SKM-1 (cell line): ENCODE measurements around the gene ARIH2.

Experiments used
- DNase-seq: peaks from one replicate; lab custom pipeline; 2025; ENCODE audit not compliant: unreplicated experiment; lab: John Stamatoyannopoulos, UW

ARIH2 gene

GRCh38 chr3:48966876-48967361 lies 48.3 kb downstream of the ARIH2 start:
- DNase-seq: no peak

DNA sequence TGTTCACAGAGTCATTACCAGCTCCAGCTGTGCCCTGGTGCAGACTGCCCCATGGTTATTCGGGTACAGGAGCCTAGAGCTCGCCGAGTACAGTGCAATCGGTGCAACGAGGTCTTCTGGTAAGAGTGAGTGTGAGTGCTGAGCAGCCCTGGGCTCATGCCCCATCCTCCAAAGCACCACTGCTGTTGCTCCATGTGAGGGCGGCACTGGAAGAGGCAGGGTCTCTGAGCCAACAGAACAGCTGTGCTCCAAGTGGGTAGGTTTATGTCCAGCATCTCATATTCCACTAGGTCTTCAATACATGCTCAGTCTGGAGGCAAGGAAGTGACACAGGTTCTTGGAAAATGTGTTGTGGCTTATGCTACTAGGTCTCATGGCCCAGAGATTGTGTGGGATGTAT lies 51.9 kb downstream of the ARIH2 start:
- no peak for DNase-seq

- no peak for DNase-seq
Measured at GRCh38 chr3:48974076-48974864, 55.6 kb downstream of the ARIH2 start.

GRCh38 chr3:48979451-48979850 lies 60.8 kb downstream of the ARIH2 start:
- no peak for DNase-seq

DNA sequence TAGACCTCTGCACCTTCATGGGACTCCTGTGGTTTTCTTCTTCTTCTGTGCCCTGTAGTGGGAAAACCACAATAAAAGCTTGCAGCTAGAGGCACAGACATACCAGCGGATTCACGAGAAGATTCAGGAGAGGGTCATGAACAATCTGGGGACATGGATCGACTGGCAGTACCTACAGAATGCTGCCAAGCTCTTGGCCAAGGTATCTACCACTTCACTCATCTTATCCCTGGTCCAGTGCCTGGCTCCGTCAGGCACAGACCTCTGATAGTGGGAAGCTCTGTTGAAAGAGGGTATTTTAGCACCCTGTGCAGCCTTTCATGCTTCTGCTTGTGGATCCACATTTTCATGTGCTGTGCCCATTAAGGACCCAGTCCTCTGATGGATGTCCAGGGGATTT lies 61.7 kb downstream of the ARIH2 start:
- DNase-seq: no peak

GRCh38 chr3:48982016-48982415 lies 63.4 kb downstream of the ARIH2 start:
- DNase-seq: no peak

- no peak for DNase-seq
Measured at GRCh38 chr3:48982686-48983085, 64.0 kb downstream of the ARIH2 start.

DNA sequence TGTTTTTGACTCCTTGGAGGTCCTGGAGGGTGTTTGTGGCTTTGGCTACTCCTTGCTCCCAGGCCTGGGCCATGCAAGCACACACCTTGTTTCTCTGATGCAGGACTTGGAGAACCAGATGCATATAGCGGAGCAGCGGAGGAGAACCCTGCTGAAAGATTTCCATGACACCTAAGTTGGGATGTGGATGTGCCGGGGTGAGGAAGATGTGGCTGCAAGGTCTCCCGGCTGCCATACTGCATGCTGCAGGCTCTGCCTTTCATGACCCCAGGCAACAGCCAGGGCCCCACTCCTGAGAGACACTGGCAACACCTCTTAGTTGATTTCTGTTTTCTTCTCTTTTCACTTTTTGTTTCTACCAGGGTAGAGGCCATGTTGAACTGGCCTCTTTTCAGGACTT lies 64.5 kb downstream of the ARIH2 start:
- no peak for DNase-seq

GRCh38 chr3:48984663-48985062 lies 66.0 kb downstream of the ARIH2 start:
- no peak for DNase-seq

- no peak for DNase-seq
Measured at GRCh38 chr3:48985831-48986376, 67.3 kb downstream of the ARIH2 start.

- DNase-seq: no peak
Measured at GRCh38 chr3:48989126-48989795, 70.6 kb downstream of the ARIH2 start.

- peak; percentile 21 for DNase-seq
Measured at GRCh38 chr3:48989796-48990635, 71.4 kb downstream of the ARIH2 start, which contains the start of gene P4HTM. Gene P4HTM, plus strand, starts transcription at chr3:48990241. Its CDS starts 16 bp downstream, at chr3:48990257.

GRCh38 chr3:48990636-48991469 lies 72.2 kb downstream of the ARIH2 start:
- DNase-seq: no peak

DNA sequence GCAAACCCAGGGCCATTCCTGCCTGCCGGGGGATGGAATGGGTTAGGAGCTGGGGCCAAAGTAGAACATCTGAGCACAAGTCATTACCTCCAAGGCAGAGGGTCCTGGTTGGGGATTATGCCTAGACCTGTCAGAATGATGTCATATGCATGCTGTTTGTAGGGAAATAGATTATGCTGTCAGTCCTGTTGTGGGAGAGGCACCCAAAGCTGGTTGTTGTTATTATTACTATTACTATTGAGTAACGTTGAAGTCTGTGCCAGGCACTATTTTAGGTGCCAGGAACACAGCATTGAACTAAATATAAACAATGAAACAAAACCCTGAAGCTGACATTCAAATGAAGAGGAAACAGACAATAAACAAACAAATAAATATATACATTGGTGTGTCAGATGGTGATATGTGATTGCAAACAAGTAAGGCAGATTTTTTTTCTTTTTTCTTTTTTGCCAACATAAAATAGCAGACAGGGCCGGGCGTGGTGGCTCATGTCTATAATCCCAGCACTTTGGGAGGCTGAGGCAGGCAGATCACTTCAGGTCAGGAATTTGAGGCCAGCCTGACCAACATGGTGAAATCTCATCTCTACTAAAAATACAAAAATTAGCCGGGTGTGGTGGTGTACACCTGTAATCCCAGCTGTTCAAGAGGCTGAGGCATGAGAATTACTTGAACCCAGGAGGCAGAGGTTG lies 73.4 kb downstream of the ARIH2 start:
- no peak for DNase-seq

- DNase-seq: no peak
Measured at GRCh38 chr3:48993834-48994233, 75.2 kb downstream of the ARIH2 start.

DNA sequence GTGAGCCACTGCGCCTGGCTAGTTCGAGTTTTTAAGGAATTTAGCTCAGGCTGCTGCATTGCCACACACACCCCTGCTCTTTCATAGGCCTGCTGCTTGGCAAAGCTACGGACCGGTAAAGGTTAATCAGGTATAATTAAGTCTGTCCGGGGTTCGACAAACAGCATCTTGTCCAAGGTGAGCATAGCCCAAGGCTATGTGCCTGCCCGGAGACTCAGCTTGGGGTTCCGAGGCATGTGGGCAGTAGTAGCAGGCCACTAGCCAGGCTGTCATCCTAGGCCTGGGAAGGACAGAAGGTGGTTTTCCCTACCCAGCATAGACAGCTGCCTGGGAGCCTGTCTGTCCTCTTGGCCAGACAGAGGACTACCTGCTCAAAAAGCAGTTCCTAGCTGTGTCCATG lies 78.0 kb downstream of the ARIH2 start:
- DNase-seq: no peak

DNA sequence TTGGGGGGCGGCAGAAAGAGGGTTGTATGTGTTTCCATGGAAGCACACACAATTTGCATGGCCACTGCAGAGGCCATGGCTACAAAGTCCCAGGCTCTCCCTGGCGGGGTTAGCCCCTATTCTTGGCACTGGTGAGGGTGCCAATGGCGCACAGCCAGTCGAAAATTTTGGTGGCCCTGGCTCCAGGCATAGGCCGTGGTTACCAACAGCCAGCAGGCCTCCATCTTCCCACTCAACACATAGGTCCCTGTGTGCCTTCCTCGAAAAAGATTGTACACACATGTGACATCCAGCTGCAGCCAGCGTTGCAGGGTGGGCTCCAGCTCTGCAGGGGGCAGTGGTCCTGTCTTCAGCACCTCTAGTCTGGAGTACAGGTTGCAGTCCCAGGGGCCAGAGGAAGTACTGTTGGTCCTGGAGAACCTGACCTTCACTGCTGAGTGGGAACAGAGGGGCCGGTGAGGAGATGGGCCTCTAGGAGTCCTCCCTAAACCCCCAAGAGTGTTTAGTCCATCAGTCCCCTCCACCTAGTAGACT lies 78.5 kb downstream of the ARIH2 start:
- no peak for DNase-seq

GRCh38 chr3:48997714-48998637 lies 79.3 kb downstream of the ARIH2 start:
- DNase-seq: no peak
